HG02571 (cell line): ENCODE results near the gene ICAM5.

Experiments
- ATAC-seq: cut with Tn5 transposase; IDR thresholded peaks from one replicate; pipeline ENCODE4 v1.9.1; 2021; ENCODE audit warnings: mild to moderate bottlenecking, moderate library complexity; ENCODE audit not compliant: unreplicated experiment

Gene ICAM5

GRCh38 chr19:10290876-10291553 is 1.3 kb downstream of the ICAM5 start:
- no peak for ATAC-seq

- no peak for ATAC-seq
Observed at GRCh38 chr19:10291554-10292205, 1.9 kb downstream of the ICAM5 start.

DNA sequence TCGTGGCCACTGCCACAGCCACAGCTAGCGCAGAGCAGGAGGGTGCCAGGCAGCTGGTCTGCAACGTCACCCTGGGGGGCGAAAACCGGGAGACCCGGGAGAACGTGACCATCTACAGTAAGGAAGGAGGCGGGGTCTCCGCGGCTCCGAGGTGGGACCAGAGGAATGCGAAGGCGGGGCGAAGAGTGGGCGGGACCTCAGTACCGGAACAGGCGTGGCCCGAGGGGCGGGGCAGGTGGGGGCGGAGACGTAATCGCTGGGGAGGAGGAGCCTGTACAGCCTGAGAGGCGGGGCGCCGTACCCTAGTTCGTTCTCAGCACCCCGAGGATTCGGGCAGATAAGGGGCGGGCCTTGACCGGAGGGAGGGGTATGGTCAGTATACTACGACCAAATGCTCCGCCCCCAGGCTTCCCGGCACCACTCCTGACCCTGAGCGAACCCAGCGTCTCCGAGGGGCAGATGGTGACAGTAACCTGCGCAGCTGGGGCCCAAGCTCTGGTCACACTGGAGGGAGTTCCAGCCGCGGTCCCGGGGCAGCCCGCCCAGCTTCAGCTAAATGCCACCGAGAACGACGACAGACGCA is 2.5 kb downstream of the ICAM5 start:
- no peak for ATAC-seq

- no peak for ATAC-seq
Observed at GRCh38 chr19:10292789-10293636, 3.3 kb downstream of the ICAM5 start.

GRCh38 chr19:10293637-10294367 is 4.0 kb downstream of the ICAM5 start:
- ATAC-seq: no peak

DNA sequence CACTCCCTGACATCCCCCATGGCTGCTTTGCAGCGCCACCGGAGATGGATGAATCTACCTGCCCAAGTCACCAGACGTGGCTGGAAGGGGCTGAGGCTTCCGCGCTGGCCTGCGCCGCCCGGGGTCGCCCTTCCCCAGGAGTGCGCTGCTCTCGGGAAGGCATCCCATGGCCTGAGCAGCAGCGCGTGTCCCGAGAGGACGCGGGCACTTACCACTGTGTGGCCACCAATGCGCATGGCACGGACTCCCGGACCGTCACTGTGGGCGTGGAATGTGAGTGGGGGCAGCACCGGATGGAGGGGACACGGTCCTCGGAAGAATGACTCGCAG is 4.6 kb downstream of the ICAM5 start:
- ATAC-seq: no peak

GRCh38 chr19:10295305-10295846 is 5.6 kb downstream of the ICAM5 start:
- peak; percentile 41 for ATAC-seq

DNA sequence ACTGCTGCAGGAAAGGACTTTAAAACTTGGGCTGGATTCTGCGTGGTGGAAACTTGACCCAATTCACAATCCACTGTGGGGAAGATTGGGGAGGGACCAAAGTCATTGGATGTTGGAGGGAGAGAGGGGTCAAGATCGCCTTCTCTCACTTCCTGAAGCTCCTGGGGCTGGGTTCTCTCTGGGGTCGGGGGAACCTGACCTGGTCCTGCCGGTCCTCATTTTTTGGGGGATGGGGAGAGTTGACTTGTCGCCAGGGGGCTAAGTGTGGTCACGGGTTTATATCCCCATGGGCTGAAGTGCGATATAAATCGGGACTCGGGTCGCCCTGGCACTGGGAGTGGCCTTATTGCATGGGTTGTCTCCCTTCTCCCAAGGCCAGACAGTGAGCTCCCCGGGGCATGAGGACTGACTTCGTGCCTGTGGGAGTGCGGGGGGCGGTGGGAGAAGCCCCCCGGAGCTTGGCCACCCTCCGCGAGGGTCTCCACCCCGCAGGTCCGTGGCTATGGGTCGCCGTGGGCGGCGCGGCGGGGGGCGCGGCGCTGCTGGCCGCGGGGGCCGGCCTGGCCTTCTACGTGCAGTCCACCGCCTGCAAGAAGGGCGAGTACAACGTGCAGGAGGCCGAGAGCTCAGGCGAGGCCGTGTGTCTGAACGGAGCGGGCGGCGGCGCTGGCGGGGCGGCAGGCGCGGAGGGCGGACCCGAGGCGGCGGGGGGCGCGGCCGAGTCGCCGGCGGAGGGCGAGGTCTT is 6.3 kb downstream of the ICAM5 start:
- ATAC-seq: no peak

DNA sequence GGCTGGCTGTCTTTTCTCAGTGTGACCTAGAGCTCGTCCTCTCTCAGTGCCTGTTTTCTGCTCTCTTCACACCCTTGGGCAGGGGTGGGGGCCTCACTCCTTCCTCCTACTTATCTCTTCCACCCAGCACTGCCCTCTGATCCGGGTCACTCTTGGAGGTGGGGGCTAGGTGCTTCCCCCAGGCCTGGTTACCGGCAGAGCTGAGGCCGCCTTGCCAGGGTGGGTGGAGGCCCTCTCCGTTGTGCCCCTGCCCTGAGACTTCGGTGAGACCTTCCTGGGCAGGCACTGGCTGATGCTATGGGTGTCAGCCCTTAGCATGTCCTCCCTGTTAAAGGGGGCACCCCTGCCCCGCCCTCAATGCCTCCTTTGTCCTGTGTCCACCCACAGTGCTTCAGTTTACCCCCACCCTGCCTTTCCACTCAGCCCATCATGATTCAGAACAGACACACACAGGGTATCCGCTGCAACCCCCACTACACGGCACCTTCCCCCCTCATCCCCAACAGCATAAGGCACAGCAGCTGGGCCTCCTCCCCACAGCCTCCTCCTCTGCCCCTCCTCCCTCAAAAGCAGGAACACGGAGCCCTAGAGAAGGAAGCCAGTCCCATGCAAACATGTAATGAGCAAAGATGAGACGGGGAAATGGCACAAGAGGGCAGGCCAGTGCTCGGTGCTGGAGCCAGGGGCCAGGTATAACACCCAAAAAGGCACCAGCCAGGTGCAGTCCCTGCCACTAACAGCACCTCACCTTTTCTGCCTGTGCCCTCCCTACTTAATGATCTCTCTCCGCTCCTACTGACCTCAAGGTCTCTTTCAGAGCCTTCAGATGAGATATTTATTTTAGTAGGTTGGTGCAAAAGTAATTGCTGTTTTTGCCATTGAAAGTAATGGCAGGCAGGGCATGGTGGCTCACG is 10.1 kb downstream of the ICAM5 start:
- no peak for ATAC-seq

GRCh38 chr19:10305139-10305806 is 15.5 kb downstream of the ICAM5 start:
- no peak for ATAC-seq

- ATAC-seq: no peak
Observed at GRCh38 chr19:10306327-10306726, 16.6 kb downstream of the ICAM5 start.

GRCh38 chr19:10309423-10309822 is 19.7 kb downstream of the ICAM5 start, which contains the start of gene ZGLP1:
ZGLP1 (minus strand) TSS chr19:10309815.
- ATAC-seq: no peak

DNA sequence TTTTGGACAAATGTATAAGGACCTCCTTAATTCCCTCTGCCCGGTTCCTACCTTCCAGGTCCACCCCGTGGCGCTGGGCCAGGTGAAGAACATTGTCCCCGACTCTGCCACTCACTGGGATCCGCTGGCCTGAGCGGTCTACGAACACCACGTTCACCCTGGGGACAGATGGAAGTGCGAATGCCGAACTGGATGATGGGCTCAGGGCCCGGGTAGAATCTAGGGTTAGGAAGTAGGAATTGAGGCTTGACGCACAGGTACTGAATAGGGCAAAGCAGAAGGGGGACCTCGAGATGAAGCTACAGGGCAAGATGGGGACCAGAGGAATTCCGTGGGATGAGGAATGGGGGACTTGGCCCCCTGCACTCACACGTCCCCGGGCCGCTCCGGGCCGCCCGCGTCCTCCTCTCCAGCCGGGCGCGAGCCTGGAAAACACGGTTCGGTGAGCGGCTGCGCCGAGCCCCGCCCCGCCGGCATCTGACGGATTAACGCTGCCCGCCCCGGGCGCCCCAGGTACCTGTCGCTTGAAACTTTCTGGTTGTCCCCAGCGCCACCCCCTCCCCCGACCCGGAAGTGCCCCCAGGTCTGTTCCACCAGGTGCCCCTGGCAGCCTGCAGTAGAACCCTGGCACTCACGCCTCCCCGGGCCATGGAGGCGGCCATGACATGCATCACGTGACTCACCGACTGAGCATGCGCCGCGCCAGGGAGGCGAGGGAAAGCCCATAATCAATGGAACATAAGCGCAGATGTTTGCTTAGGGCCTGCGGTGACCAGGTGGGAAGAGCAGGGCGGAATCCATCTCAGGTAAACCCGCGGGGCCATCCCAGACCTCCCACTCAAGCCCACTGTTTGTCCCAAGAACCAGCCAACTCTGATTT is 25.8 kb downstream of the ICAM5 start, which contains the start of gene FDX2:
Gene FDX2 (minus strand): TSS at position 681 of the 880 bp plus-strand sequence. CDS start 19 bp downstream, at position 662.
- no peak for ATAC-seq

- no peak for ATAC-seq
Observed at GRCh38 chr19:10316229-10317044, 26.7 kb downstream of the ICAM5 start.

GRCh38 chr19:10317045-10317856 is 27.5 kb downstream of the ICAM5 start:
- ATAC-seq: no peak
